Measurements from ENCODE around the gene ARID1A.

DNA sequence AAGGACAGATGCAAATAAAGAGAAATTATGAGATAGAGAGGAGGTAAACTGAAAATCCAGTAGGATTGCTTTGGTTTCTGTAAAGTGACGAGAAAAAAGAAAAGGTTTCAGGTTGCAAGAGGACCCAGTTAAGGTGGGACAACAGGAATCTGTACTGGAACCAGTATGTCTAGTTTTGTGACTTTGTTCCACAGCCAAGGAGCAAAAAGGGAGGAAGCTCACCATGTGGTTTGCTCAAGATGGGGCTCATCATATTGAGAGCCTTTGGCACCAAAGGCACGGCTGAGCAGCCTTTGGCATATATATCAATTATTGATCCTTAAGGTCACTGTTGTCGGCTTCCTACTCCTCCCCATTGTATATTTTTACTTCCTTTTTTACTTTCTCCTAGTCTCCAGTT, 128.9 kb downstream of the ARID1A start:
- TF ChIP-seq MEF2A (IDR thresholded peaks at IDR 0.05; ENCODE audit: control insufficient read depth, low read depth, low read length): no peak
- TF ChIP-seq POLR2AphosphoS5 (IDR thresholded peaks at IDR 0.05; ENCODE audit: control insufficient read depth, insufficient read depth, low read depth, low read length): no peak
- no peak for TF ChIP-seq RBBP5 (IDR thresholded peaks at IDR 0.05; ENCODE audit: borderline replicate concordance, insufficient read depth, low read length, poor library complexity, severe bottlenecking)
- TF ChIP-seq, protein P1, sequence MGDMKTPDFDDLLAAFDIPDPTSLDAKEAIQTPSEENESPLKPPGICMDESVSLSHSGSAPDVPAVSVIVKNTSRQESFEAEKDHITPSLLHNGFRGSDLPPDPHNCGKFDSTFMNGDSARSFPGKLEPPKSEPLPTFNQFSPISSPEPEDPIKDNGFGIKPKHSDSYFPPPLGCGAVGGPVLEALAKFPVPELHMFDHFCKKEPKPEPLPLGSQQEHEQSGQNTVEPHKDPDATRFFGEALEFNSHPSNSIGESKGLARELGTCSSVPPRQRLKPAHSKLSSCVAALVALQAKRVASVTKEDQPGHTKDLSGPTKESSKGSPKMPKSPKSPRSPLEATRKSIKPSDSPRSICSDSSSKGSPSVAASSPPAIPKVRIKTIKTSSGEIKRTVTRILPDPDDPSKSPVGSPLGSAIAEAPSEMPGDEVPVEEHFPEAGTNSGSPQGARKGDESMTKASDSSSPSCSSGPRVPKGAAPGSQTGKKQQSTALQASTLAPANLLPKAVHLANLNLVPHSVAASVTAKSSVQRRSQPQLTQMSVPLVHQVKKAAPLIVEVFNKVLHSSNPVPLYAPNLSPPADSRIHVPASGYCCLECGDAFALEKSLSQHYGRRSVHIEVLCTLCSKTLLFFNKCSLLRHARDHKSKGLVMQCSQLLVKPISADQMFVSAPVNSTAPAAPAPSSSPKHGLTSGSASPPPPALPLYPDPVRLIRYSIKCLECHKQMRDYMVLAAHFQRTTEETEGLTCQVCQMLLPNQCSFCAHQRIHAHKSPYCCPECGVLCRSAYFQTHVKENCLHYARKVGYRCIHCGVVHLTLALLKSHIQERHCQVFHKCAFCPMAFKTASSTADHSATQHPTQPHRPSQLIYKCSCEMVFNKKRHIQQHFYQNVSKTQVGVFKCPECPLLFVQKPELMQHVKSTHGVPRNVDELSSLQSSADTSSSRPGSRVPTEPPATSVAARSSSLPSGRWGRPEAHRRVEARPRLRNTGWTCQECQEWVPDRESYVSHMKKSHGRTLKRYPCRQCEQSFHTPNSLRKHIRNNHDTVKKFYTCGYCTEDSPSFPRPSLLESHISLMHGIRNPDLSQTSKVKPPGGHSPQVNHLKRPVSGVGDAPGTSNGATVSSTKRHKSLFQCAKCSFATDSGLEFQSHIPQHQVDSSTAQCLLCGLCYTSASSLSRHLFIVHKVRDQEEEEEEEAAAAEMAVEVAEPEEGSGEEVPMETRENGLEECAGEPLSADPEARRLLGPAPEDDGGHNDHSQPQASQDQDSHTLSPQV (IDR thresholded peaks at IDR 0.05): no peak

Measured in K562 (cell line).